NCI-H1694 (cell line): ENCODE data around the gene SDR42E1.

ENCODE experiments used
- DNase-seq: peaks from one replicate; lab custom pipeline; 2025; lab: John Stamatoyannopoulos, UW

The SDR42E1 gene

DNA sequence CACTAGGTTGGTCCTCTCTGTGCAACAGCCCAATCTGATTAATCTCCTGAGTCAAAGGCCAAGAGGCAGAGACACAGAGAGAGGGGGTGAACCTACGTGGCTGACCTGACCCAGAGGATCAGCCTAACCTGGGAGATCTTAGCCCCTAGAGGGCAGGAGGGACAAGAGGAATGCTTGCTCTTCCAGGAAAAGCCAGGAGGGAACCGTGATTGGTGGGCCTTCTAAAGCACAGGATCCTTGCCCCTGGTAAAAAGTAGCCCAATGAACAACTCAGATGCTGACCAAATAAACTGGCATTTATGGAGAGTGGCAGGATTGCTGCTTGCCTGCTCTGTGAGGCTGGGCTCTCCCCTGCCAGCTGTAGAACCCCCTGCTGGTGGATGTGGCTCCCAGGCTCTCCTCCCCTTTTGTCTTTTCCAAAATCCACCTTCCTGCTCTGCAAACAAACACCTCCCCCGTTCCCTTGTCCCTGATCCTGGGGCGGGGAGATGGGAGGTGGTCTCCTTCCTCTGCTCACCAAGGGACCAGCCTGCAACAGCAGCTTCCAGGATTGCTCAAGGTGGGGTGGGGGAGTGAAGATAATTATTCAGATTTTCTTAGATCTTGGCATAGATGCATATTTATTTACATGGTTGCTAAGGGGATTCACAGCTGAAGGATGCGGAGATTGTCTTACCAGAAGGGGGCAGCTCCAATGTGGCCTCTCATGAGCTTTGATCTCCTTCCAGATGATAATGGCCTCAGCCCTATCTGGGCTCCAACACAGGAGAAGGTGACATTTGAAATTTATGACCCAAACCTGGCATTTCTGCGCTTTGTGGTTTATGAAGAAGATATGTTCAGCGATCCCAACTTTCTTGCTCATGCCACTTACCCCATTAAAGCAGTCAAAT lies 71.9 kb downstream of the SDR42E1 start:
- no peak for DNase-seq
